GM18508 (cell line): ENCODE data around the gene TNF.

Source experiments
- ATAC-seq: cut with Tn5 transposase; IDR thresholded peaks from one replicate; pipeline ENCODE4 v1.9.1; 2021; ENCODE audit warnings: moderate number of reproducible peaks; ENCODE audit not compliant: insufficient read depth, unreplicated experiment

The TNF gene

DNA sequence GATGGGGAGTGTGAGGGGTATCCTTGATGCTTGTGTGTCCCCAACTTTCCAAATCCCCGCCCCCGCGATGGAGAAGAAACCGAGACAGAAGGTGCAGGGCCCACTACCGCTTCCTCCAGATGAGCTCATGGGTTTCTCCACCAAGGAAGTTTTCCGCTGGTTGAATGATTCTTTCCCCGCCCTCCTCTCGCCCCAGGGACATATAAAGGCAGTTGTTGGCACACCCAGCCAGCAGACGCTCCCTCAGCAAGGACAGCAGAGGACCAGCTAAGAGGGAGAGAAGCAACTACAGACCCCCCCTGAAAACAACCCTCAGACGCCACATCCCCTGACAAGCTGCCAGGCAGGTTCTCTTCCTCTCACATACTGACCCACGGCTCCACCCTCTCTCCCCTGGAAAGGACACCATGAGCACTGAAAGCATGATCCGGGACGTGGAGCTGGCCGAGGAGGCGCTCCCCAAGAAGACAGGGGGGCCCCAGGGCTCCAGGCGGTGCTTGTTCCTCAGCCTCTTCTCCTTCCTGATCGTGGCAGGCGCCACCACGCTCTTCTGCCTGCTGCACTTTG is at the start of gene TNF:
TSS of gene TNF (plus strand) at position 231 of the 567 bp plus-strand sequence. CDS start at position 408, 177 bp downstream.
- no peak for ATAC-seq

DNA sequence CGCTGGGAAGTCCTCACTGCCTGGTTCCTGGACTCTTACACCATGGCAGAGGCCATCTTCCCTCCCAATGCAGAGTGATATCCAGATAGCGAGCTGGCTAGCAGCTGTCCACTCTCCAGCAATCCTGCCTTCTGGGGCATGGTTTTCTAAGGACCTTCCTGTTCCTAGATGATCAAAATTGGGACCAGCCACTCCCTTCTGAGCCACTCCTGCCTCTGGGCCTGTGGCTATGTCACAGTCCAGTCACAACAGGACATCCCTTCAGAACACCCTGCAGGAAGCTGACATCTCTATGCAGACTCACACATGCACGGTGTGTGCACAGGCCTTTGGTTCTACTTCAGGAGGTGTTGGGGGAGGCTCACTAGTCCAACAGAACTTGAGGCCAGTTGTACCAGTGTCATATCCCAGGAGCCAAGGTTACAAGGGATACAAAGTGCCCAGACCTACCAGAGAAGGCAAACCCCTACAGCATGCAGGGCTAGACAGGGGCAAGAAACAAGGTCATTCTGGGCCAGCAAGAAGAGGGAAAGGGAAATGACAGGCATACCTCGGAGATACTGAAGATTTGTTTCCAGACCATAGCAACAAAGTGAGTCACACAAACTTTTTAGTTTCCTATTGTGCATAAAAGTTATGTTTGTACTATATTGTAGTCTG is 49.3 kb upstream of the TNF start:
- ATAC-seq = no peak

GRCh38 chr6:31528307-31528777 is 47.0 kb upstream of the TNF start:
- no peak for ATAC-seq

DNA sequence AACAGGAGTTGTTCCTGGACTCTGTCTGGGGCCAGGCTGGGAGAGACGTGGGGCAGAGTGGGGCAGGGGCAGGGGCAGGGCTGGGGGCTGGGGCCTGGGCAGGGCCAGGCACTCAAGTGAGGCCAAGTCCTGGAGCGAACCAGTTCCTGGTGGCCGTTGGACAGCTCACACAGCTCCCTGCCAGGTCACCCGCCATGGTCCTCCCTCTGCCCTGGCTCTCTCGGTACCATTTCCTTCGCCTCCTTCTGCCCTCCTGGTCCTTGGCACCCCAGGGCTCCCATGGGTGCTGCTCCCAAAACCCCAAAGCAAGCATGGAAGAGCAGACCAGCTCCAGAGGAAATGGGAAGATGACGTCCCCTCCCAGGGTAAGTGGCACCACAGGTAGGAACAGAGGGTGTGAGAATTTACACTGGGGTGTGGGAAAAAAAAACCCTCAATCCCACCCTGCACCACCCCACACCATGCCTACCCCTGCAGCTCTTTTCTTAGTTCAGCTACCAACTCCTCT is 46.5 kb upstream of the TNF start, which contains the start of gene MCCD1:
TSS of gene MCCD1 (plus strand) at position 142 of the 508 bp plus-strand sequence. CDS start at position 195, 53 bp downstream.
- ATAC-seq = no peak

DNA sequence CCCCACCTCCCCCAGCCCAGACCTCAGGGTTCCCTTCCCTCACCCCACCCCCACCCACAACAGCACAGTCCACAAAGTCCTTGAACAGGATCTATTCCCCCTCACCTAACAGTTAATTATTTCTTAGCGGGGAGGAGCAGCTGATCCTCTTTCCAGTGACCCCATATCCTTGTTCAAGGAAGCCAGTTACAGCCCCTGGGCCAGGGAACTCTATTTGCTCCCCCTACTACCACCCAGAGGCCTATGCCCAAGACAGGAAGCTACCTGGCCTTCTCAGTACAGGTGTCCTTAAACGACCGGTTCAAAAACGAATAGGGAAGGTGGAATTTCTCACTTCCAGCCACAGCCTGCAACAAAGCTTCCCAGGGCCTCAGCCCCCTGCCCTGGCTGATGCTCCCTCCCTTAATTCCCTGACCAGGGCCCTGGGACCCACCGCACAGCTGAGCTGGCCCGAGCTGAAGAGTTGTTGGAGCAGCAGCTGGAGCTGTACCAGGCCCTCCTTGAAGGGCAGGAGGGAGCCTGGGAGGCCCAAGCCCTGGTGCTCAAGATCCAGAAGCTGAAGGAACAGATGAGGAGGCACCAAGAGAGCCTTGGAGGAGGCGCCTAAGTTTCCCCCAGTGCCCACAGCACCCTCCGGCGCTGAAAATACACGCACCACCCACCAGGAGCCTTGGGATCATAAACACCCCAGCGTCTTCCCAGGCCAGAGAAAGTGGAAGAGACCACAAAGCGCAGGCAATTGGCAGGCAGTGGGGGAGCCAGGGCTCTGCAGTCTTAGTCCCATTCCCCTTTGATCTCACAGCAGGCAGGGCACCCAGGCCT is 45.8 kb upstream of the TNF start:
- no peak for ATAC-seq

DNA sequence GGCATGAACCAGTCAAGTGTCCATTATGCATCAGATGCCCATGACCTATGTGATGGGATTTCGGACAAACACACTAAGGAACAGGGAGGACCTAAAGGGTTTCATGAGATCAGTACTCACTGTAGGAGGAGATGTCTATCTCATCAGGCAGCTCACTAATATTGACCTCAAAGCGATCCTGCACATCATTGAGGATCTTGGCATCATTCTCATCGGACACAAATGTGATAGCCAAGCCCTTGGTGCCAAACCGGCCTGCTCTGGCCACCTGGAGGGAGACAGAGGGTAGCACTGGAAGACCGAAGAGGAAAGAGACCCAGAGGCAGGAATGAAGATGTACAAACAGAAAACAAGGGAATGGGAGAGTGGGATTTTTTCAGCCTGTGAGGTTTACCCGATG is 44.7 kb upstream of the TNF start:
- ATAC-seq = no peak

GRCh38 chr6:31531162-31531561 is 44.2 kb upstream of the TNF start:
- ATAC-seq = no peak

GRCh38 chr6:31531771-31532643 is 43.4 kb upstream of the TNF start:
- ATAC-seq = no peak

GRCh38 chr6:31532644-31533454 is 42.5 kb upstream of the TNF start:
- no peak for ATAC-seq

GRCh38 chr6:31533455-31533841 is 41.9 kb upstream of the TNF start:
- no peak for ATAC-seq

DNA sequence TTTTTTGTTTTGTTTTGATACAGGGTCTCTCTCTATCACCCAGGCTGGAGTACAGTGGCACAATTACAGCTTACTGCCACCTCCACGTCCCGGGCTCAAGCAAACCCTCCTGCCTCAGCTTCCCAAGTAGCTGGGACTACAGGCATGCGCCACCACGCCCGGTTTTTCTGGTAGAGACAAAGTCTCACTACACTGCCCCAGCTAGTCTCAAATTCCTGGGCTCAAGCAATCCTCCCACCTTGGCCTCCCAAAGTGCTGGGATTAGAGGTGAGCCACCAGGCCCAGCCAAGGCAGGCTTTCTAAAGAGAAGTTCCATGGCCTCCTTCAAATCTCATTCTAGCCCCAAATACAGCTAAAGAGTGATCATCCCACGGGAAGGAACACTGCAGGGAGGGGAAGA is 41.4 kb upstream of the TNF start:
- no peak for ATAC-seq

- ATAC-seq = no peak
Observed at GRCh38 chr6:31534521-31535040, 40.8 kb upstream of the TNF start.

GRCh38 chr6:31535538-31536324 is 39.6 kb upstream of the TNF start:
- no peak for ATAC-seq

DNA sequence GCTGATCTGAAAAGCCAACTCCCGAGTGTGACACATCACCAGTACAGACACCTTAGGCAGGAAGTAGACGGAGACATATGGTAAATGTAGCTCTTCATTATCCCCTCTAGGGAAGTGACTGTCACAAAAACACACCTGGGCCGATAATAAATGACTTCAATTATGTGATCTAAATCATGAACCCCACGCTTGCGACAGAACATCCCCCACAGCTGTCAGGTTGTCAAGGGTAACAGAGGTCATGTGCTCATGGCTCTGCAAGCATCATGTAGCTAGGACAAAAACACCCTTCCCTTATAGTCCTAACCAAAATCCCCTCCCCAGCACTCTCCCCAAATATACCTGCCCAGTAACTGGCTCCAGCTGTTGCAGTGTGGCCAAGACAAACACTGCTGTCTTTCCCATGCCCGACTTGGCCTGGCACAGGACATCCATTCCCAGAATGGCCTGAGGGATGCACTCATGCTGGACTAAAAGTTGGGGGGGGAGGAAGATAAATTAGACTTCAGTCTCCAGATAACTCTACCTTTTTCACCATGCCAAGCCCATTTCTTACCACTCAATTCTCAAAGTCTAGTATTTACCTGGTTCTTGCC is 36.5 kb upstream of the TNF start:
- ATAC-seq = no peak

DNA sequence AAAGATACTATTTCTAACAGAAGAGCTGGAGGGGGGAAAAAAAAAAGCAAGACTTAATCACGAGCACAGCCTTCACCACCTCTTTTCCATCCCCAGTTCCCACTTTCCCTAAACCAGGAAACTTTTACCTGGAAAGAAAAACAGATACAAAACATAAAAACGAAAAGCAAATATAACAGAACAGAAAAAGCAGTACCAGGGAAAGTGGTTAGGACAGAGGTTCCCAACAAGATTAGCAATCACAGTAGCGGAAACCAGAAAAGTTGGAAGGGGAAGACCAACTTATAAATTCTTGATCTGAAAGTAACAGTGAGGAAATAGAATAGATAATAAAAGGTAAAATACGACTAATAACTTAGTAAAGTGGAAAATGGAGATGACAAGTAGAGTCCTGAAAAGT is 34.7 kb upstream of the TNF start:
- no peak for ATAC-seq

DNA sequence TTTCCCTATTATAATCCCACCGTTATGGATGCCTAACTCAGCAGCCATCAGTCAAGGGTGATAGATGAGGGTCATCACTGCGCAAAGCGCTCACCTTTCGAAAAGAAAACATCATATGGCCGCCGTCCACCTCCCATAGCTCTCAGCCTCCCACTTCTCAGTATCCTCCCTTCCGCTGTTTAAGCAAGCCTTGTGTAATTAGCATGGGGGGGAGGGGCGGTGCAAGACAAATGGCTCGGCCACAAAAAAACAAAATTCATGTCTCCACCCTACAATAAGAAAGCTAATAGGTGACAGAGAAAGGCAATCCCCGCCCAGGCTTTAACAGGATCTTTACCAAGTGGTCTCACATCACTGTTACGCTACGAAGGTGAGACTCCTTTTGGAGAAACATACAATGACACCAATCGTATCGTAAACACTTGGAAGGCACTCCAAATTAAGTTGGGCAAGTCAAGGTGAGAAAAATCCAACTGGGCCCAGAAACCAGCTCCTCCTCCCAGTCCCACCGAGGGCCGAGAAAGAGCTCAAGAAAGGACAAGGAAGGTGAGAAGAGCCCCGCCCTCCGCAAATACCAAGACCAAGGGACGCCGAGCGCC is 34.2 kb upstream of the TNF start:
- no peak for ATAC-seq

- peak; percentile 41 for ATAC-seq
Observed at GRCh38 chr6:31541658-31542521, 33.5 kb upstream of the TNF start, which contains the start of gene DDX39B. Gene DDX39B, minus strand, starts transcription at chr6:31542003. Its CDS starts 1,471 bp downstream, at chr6:31540532.
